Measurements from ENCODE around the gene UQCR11.

The UQCR11 gene

DNA sequence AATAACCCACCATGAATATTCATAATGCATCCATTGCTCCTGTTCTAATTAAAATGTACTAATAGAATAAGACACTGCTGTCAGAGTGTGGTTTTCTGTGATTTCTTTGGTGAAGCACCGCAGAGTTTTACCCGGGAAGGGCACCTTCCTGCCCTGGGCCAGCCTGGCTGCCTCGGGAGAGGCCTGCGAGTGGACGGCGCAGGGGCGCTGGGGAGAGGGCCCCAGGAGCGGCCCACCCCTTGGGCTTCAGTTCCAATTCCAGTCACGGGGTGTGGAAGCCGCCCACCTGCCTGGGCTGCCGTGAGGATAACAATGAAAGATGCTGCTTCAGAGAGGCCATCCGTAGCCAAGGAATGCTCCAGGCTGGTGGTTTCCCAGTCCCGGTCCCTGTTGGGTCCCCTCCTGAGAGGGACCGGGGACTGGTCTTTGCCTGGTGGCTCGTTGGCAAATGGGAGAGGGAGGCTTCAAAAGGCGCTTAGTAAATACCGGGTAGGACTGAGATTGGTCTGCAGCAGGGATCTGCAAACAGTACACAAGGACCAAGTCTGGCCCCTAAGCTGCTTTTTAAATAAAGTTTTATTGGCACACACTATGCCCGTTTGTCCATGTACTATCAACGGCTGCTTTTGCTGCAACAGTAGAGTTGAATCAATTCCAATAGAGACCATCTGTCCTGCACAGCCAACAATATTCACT is 29.1 kb upstream of the UQCR11 start:
- in situ Hi-C loops (cut with HindIII; ENCODE audit: low sequenced_read_pairs), result no loop called here
- TF ChIP-seq CTCF (IDR thresholded peaks at IDR 0.05; ENCODE audit: low read depth, low read length), result no peak
- H3K4me3 ChIP-seq (ENCODE audit: low read depth, low read length), result no peak overlapping the region
- DNase-seq (ENCODE audit: low read depth, low spot score), result no peak

DNA sequence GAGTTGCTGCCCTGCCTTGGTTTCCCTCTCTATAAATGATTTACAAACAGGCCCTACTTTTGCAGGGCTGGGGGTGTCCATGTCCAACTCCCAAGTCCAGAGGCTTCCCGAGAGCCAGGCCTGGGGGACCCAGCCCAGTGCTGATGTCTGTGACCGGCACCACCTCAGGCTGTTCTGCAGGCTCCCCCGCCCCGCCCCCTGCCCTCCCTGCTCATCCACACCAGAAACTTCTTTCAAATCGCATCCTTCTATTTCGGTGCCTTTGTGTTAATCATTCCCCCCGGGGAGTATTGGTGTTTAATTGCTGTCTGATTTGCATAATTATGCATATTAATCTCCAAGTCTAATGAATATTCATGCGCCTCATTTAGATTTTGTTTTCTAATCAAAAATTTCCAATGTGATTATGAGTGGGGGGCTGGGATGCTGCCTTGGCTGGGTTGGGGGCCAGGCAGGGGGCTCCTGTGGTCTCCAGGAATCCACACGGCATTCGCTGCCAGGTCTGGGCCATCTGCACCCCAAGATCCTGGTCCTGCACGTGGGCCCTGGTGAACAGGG is 28.1 kb upstream of the UQCR11 start:
- no peak for DNase-seq (ENCODE audit: low read depth, low spot score)
- in situ Hi-C loops (cut with HindIII; ENCODE audit: low sequenced_read_pairs), result no loop called here
- no peak for TF ChIP-seq CTCF (IDR thresholded peaks at IDR 0.05; ENCODE audit: low read depth, low read length)
- no peak overlapping the region for H3K4me3 ChIP-seq (ENCODE audit: low read depth, low read length)

DNA sequence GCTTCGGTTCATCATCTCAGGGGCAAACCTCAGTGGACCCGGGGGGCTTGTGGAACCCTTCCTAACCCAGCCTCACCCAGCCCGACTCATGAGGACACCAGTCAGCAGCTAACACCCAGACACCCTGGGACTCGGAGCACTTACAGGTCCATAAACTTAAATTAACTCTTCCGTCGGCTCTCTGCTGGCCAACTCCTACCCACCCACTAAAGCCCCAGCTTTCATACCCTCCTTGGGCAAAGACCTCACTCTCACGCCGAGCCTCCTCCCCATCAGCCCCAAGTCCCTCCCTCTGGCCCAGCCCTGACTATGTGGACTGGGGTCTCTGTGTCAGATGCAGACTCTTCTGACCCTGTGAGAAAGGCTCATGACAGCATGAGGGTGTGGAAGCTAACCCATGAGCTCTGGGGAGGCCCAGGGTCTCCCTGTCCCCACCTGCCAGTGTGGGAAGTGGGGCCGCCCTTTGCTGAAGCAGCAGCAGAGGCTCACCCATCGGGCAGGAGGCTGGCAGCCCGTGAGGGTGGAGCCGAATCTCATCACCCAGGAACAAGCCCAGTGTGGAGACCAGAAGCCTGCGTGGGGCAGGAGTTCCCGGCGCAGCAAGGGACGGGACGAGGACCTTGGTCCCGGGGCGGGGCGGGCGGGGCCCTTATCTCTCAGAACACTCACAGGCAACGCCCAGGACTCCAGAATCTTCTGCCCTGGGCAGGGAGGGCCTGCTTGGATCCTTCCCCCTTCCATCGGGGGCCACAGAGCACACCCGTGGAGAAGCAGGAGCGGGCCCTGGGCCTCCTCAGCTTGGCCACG is 27.4 kb upstream of the UQCR11 start:
- in situ Hi-C loops (cut with HindIII; ENCODE audit: low sequenced_read_pairs), result no loop called here
- H3K4me3 ChIP-seq (ENCODE audit: low read depth, low read length), result no peak overlapping the region
- no peak for DNase-seq (ENCODE audit: low read depth, low spot score)
- TF ChIP-seq CTCF (IDR thresholded peaks at IDR 0.05; ENCODE audit: low read depth, low read length), result no peak

GRCh38 chr19:1631557-1632100 is 26.4 kb upstream of the UQCR11 start:
- no peak overlapping the region for H3K4me3 ChIP-seq (ENCODE audit: low read depth, low read length)
- no peak for DNase-seq (ENCODE audit: low read depth, low spot score)
- no peak for TF ChIP-seq CTCF (IDR thresholded peaks at IDR 0.05; ENCODE audit: low read depth, low read length)
- in situ Hi-C loops (cut with HindIII; ENCODE audit: low sequenced_read_pairs), result no loop called here

- H3K4me3 ChIP-seq (ENCODE audit: low read depth, low read length), result no peak overlapping the region
- in situ Hi-C loops (cut with HindIII; ENCODE audit: low sequenced_read_pairs), result no loop called here
- no peak for TF ChIP-seq CTCF (IDR thresholded peaks at IDR 0.05; ENCODE audit: low read depth, low read length)
- no peak for DNase-seq (ENCODE audit: low read depth, low spot score)
Measured at GRCh38 chr19:1630811-1631210, 25.5 kb upstream of the UQCR11 start.

GRCh38 chr19:1630012-1630411 is 24.8 kb upstream of the UQCR11 start:
- TF ChIP-seq CTCF (IDR thresholded peaks at IDR 0.05; ENCODE audit: low read depth, low read length), result no peak
- H3K4me3 ChIP-seq (ENCODE audit: low read depth, low read length), result no peak overlapping the region
- in situ Hi-C loops (cut with HindIII; ENCODE audit: low sequenced_read_pairs), result no loop called here
- no peak for DNase-seq (ENCODE audit: low read depth, low spot score)
